Activated CD4-positive, alpha-beta T cell treated with anti-CD3 and anti-CD28 coated beads, Interleukin-2, amount 10 ng/mL, durations not matched to agents 7 days and 5 days (primary cell): ENCODE measurements around the gene DMD. TPM values are rescaled to one million over a fixed set of nuclear protein-coding genes. Genes with fewer than 3 reads are reported as not detected.
A peak's percentile ranks its signal among the peaks of the same experiment; 100 is the strongest.

ENCODE experiments used
- CTCF ChIA-PET: fragments of 350-600 bp; sonication (Branson Sonifier 250); formaldehyde crosslinking; loops from one replicate; lab custom pipeline; 2021; ENCODE audit warnings: antibody characterized with exemption; lab: Charles Lee
- POLR2A ChIA-PET: fragments of 350-600 bp; sonication (Branson Sonifier 250); formaldehyde crosslinking; loops from one replicate; lab custom pipeline; 2021; ENCODE audit warnings: antibody characterized with exemption; lab: Charles Lee
- DNase-seq: peaks from one replicate; pipeline ENCODE4 v3.0.0-alpha.2; 2020
- H3K27ac Mint-ChIP-seq: one replicate; pipeline ENCODE4 v1.8.0; 2021; ENCODE audit warnings: mild to moderate bottlenecking, moderate library complexity, mixed read lengths
- H3K27me3 Mint-ChIP-seq: one replicate; pipeline ENCODE4 v1.8.0; 2021; ENCODE audit warnings: mixed read lengths
- H3K36me3 Mint-ChIP-seq: one replicate; pipeline ENCODE4 v1.8.0; 2021; ENCODE audit warnings: low read depth, mixed read lengths
- H3K4me1 Mint-ChIP-seq: one replicate; pipeline ENCODE4 v1.8.0; 2021; ENCODE audit warnings: mixed read lengths
- H3K4me3 Mint-ChIP-seq: one replicate; pipeline ENCODE4 v1.8.0; 2021; ENCODE audit warnings: mild to moderate bottlenecking, moderate library complexity, mixed read lengths
- H3K9me3 Mint-ChIP-seq: one replicate; pipeline ENCODE4 v1.8.0; 2021; ENCODE audit warnings: mixed read lengths
- total RNA-seq, 2 experiments: library from RNA; stranded (reverse); gene quantifications; one replicate each; pipeline ENCODE4 v1.2.3, GENCODE V29; 2021

The DMD gene
- total RNA-seq, 2 experiments from 2014 or later = 0.57 to 0.83 TPM

GRCh38 chrX:32598707-32599106, 612.6 kb downstream of the DMD start:
- Mint-ChIP-seq H3K36me3 (no peaks in the 10 kb centered on the region), H3K27me3 (no peaks in the 10 kb centered on the region), H3K4me3 (no peak overlapping the region), H3K27ac (no peak overlapping the region), H3K9me3 (no peaks in the 10 kb centered on the region), H3K4me1 (no peaks in the 10 kb centered on the region)
- DNase-seq = no peak
- CTCF ChIA-PET = no interaction called here
- POLR2A ChIA-PET = no interaction called here

GRCh38 chrX:32597777-32598176, 613.6 kb downstream of the DMD start:
- CTCF ChIA-PET = no interaction called here
- Mint-ChIP-seq H3K4me3 (no peak overlapping the region), H3K9me3 (no peaks in the 10 kb centered on the region), H3K27me3 (no peaks in the 10 kb centered on the region), H3K4me1 (no peaks in the 10 kb centered on the region), H3K27ac (no peak overlapping the region), H3K36me3 (no peaks in the 10 kb centered on the region)
- POLR2A ChIA-PET = no interaction called here
- no peak for DNase-seq

DNA sequence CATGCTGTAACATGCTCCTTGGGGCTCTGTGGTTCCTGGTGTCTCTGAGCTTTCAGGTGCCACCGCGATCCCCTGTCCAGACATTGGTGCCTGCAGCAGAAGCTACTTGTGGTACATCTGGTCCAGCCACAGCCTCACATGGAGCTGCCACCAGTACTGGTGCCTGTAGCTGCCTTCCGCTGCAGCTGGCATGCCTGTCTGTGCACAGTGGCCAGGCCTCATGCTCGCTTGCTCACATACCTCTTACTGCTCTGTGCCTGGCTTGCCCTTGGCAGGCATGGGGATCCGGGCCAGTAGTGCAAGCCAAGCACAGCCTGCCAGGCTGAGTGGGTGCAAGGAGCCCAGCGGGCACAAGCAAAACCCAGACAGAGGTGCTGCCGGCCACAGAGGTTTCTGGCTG, 618.6 kb downstream of the DMD start:
- ChIA-PET POLR2A (no interaction called here), CTCF (no interaction called here)
- Mint-ChIP-seq H3K4me3 (no peak overlapping the region), H3K27ac (no peak overlapping the region), H3K36me3 (no peaks in the 10 kb centered on the region), H3K9me3 (peaks cover 2% of the 10 kb centered on the region), H3K4me1 (no peaks in the 10 kb centered on the region), H3K27me3 (no peaks in the 10 kb centered on the region)
- no peak for DNase-seq

DNA sequence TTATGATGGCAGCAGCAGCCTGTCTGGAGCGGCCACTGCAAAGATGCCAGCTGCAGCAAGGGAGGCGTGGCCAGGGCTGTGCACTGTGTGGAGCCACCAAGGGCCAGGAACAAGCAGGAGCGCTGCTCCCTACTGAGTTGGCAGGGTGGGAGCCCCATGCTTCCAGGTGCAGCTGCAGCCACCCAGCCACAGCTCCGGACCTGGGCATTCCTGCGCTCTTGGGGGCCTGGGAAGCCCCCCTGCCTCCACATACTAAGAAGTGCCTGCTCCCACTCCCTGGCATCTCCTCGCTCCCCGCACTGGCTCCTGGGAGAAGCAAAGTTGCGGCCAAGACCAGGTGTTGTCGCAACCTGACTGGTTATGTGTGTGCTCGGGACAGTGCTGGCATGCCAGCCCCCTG, 619.8 kb downstream of the DMD start:
- H3K4me3 Mint-ChIP-seq = no peak overlapping the region
- DNase-seq = no peak
- no peak overlapping the region for H3K27ac Mint-ChIP-seq
- no peaks in the 10 kb centered on the region for H3K4me1 Mint-ChIP-seq
- POLR2A ChIA-PET = no interaction called here
- H3K27me3 Mint-ChIP-seq = no peaks in the 10 kb centered on the region
- H3K36me3 Mint-ChIP-seq = no peaks in the 10 kb centered on the region
- CTCF ChIA-PET = no interaction called here
- H3K9me3 Mint-ChIP-seq = peaks cover 2% of the 10 kb centered on the region

- H3K27ac Mint-ChIP-seq = no peak overlapping the region
- H3K4me1 Mint-ChIP-seq = no peaks in the 10 kb centered on the region
- no peaks in the 10 kb centered on the region for H3K27me3 Mint-ChIP-seq
- no peak for DNase-seq
- H3K9me3 Mint-ChIP-seq = no peaks in the 10 kb centered on the region
- POLR2A ChIA-PET = no interaction called here
- no peaks in the 10 kb centered on the region for H3K36me3 Mint-ChIP-seq
- H3K4me3 Mint-ChIP-seq = no peak overlapping the region
- CTCF ChIA-PET = no interaction called here
Measured at GRCh38 chrX:32582729-32583128, 628.6 kb downstream of the DMD start.

- Mint-ChIP-seq H3K36me3 (no peaks in the 10 kb centered on the region), H3K4me1 (no peaks in the 10 kb centered on the region), H3K27me3 (no peaks in the 10 kb centered on the region), H3K4me3 (no peak overlapping the region), H3K9me3 (no peaks in the 10 kb centered on the region), H3K27ac (no peak overlapping the region)
- ChIA-PET CTCF (no interaction called here), POLR2A (no interaction called here)
- no peak for DNase-seq
Measured at GRCh38 chrX:32576885-32577284, 634.5 kb downstream of the DMD start.

- POLR2A ChIA-PET = no interaction called here
- CTCF ChIA-PET = no interaction called here
- no peaks in the 10 kb centered on the region for H3K27me3 Mint-ChIP-seq
- no peak for DNase-seq
- H3K4me1 Mint-ChIP-seq = no peaks in the 10 kb centered on the region
- no peaks in the 10 kb centered on the region for H3K36me3 Mint-ChIP-seq
- H3K4me3 Mint-ChIP-seq = no peak overlapping the region
- no peak overlapping the region for H3K27ac Mint-ChIP-seq
- no peaks in the 10 kb centered on the region for H3K9me3 Mint-ChIP-seq
Measured at GRCh38 chrX:32572644-32573043, 638.7 kb downstream of the DMD start.

DNA sequence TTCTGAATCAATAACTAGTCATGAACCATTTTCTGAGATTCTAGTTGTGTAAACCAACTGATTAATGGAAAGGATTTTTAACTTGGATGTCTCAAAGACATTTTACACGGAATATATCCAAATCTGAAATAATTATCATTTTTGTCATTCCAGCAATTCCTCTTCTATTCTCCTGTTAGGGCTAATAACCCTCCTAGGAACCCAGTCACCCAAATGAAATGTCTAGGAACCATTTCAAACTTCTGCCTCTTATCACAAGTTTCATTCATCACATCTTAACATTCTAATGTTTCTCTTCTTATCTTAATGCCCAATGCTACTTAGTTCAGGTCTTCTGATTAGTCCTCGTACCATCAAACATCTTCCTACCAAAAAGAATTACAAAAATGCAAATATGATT, 639.8 kb downstream of the DMD start:
- Mint-ChIP-seq H3K36me3 (no peaks in the 10 kb centered on the region), H3K27me3 (no peaks in the 10 kb centered on the region), H3K9me3 (no peaks in the 10 kb centered on the region), H3K4me1 (no peaks in the 10 kb centered on the region), H3K27ac (no peak overlapping the region), H3K4me3 (no peak overlapping the region)
- CTCF ChIA-PET = no interaction called here
- DNase-seq = no peak
- POLR2A ChIA-PET = no interaction called here

GRCh38 chrX:32562261-32562660, 649.1 kb downstream of the DMD start:
- Mint-ChIP-seq H3K4me1 (no peaks in the 10 kb centered on the region), H3K9me3 (no peaks in the 10 kb centered on the region), H3K27me3 (no peaks in the 10 kb centered on the region), H3K36me3 (no peaks in the 10 kb centered on the region), H3K27ac (no peak overlapping the region), H3K4me3 (no peak overlapping the region)
- DNase-seq = no peak
- POLR2A ChIA-PET = no interaction called here
- CTCF ChIA-PET = no interaction called here

GRCh38 chrX:32545101-32545500, 666.2 kb downstream of the DMD start:
- Mint-ChIP-seq H3K4me1 (no peaks in the 10 kb centered on the region), H3K27me3 (no peaks in the 10 kb centered on the region), H3K36me3 (no peaks in the 10 kb centered on the region), H3K9me3 (no peaks in the 10 kb centered on the region), H3K27ac (no peak overlapping the region), H3K4me3 (no peak overlapping the region)
- ChIA-PET CTCF (no interaction called here), POLR2A (no interaction called here)
- DNase-seq = no peak

- Mint-ChIP-seq H3K36me3 (no peaks in the 10 kb centered on the region), H3K27me3 (no peaks in the 10 kb centered on the region), H3K4me1 (no peaks in the 10 kb centered on the region), H3K4me3 (no peak overlapping the region), H3K9me3 (no peaks in the 10 kb centered on the region), H3K27ac (no peak overlapping the region)
- ChIA-PET POLR2A (no interaction called here), CTCF (no interaction called here)
- no peak for DNase-seq
Measured at GRCh38 chrX:32538554-32538953, 672.8 kb downstream of the DMD start.

DNA sequence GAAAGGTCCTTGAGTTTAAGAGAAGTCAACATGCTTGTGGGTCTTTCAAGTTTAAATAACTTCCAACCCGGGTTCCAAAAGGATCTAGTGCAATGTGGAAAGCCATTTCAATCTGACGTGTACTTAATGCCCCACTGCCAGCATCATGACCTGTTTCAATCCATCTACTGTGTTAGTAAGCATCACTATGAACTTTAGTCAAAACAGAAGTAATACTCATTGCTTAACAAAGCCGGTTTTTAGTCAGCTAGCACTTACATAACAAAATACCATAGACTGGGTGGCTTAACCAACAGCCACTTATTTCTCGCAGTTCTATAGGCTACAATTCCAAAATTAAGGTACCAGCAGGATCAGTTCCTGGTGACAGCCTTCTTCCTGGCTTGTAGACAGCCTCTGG, 677.5 kb downstream of the DMD start:
- no peak overlapping the region for H3K27ac Mint-ChIP-seq
- ChIA-PET POLR2A (no interaction called here), CTCF (no interaction called here)
- no peak overlapping the region for H3K4me3 Mint-ChIP-seq
- no peaks in the 10 kb centered on the region for H3K36me3 Mint-ChIP-seq
- H3K4me1 Mint-ChIP-seq = no peaks in the 10 kb centered on the region
- H3K9me3 Mint-ChIP-seq = no peaks in the 10 kb centered on the region
- H3K27me3 Mint-ChIP-seq = no peaks in the 10 kb centered on the region
- no peak for DNase-seq

DNA sequence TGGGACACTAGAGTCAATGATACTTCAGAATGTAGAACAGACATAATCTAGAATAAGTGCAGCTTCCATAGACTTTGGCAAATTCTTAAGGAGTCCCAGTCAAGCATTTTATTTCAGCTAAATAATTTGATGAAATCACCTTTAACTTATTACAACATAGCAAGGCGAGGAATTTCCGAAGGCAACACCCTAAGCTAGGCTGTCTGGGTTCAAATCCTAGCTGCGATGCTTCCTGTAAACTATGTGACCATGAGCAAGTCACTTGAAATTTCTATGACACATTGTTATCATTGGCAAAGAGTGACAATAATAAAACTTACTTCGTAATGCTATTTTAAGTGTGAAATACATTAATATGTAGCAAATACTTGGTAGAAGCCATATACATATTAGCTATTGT, 679.1 kb downstream of the DMD start:
- Mint-ChIP-seq H3K9me3 (no peaks in the 10 kb centered on the region), H3K27ac (no peak overlapping the region), H3K4me3 (no peak overlapping the region), H3K27me3 (no peaks in the 10 kb centered on the region), H3K36me3 (no peaks in the 10 kb centered on the region), H3K4me1 (no peaks in the 10 kb centered on the region)
- DNase-seq = no peak
- ChIA-PET CTCF (no interaction called here), POLR2A (no interaction called here)

DNA sequence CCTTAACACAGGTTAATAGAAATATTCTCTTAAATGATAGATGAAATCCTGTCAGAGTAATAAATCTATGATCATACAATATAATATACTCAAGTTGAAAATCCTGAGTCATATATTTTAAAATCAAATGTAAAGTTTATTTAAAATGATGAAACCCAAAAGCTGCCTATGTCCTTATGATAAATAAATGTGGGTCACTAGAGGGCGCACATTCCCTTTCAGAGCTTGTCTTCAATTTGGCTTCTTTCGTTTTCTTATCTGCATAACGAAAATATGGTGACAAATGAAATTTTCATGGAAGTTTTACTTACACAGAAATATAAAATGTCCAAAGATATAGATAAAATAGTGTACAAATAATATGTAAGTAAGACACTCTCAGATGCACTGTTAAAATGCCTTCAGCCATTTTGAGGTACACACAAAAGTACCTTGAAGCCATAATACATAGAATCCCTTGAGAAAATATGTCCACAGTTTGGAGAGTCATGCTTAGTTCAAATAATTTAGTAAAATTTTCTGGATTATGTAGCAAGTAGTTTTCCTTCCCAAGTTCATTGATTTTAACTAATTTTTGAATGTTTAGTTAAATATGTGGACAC, 680.4 kb downstream of the DMD start:
- no peaks in the 10 kb centered on the region for H3K36me3 Mint-ChIP-seq
- ChIA-PET POLR2A (no interaction called here), CTCF (no interaction called here)
- no peaks in the 10 kb centered on the region for H3K27me3 Mint-ChIP-seq
- no peak overlapping the region for H3K4me3 Mint-ChIP-seq
- no peak overlapping the region for H3K27ac Mint-ChIP-seq
- DNase-seq = peak; percentile 14
- no peaks in the 10 kb centered on the region for H3K4me1 Mint-ChIP-seq
- no peaks in the 10 kb centered on the region for H3K9me3 Mint-ChIP-seq
